Activated gamma-delta T cell treated with Interleukin-2 at 50 U/mL for 16 hours (primary cell): ENCODE data around the gene LIMD2.

Experiments used
- DNase-seq: peaks from one replicate; pipeline ENCODE4 v3.0.0-alpha.2; 2020

LIMD2 gene

GRCh38 chr17:63679214-63679613, 20.7 kb downstream of the LIMD2 start:
- DNase-seq: no peak

GRCh38 chr17:63676584-63676983, 23.3 kb downstream of the LIMD2 start:
- DNase-seq: no peak

DNA sequence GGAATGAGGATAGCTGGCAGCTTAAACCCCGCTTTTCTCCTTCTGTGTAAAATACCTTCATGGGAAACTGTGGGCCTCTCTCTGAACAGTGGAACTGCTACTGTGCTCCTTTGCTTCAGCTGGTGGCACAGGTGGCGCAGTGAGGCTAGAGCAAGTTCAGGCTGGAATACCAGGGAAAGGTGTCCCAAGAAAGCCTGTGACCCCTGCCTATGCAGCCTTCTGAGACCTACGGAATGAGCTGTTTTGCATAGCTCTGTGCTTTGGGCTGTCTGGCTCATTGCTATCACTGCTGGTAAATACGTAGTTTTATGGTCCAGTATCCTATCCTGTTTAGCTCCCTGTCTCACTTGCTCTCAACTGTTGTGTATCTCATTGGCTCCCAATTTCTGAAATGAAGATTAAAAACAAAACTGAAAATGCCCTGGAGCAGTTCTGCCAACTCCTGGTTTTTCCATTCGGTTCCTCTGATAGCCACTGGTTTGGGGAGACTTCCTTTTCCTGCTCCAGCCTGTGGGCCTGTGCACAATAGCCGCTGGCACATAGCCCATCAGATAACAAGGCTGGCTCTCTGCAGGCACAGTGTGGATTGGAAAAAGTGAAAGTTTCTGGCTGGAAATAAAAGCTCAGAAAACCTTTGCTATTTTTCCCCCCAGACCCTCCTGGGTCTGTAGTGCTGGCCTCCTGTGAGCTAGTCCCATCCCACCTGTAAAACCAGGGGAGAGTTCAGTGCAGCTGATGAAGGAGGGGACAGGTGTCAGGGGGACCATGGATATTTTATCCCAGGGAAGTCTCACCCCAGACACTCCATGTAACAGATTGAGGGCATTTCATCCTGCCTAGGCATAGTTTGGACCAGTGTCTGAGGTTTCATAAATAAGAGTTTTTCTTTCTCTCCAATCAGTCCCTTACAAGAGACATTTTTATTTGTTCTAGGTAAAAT, 24.0 kb downstream of the LIMD2 start:
- no peak for DNase-seq

DNA sequence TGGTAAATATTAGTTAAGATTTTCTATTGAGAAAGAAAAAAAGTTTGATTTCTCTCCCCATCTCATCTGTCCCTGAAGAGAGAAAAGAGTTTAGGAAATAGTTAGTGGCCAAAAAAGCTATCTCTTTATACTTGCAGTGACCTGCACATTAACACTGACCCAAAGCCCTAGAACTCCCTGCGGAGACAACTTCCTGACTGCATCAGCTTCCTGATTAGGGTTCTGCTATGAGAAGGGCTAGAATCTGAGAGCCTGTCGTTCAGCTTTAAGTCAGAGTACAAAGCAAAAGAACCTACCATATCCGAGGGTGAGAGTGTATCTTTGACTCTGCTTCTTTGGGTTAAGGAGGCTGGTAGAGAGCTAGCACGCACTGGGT, 24.7 kb downstream of the LIMD2 start:
- no peak for DNase-seq

- DNase-seq: no peak
Observed at GRCh38 chr17:63672856-63673255, 27.1 kb downstream of the LIMD2 start.

DNA sequence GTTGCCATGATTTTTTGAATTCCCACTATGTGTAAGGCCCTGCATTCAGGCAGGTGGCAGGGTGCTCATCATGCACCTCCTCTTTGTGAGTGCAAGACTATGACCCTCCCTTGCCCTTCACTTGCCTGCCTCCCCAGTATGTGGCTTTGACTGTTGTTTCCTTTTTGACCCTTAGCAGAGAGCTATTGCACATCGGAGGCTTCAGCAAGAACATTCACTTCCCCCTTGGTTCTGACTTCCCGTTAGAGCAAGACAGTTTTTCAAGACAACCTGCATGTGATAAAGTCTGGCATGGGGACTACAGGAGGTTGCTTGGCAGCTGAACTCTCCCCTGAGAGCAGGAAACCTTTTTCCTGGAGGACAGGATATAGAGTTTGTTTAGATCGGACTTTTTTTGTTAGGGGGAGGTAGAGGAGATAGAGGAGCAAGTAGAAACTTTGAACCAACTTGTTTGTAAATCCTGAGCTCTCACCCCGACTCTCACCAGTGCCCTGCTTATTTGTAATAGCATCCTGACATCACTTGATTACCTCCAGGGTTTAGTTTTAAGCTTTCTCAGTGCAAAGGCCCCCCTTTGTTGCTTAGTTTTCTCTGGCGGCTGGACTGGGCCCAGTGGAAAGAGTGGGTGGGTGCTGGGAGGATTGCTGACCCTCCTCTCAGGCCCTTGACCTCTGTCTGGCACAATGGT, 34.3 kb downstream of the LIMD2 start:
- DNase-seq: no peak

DNA sequence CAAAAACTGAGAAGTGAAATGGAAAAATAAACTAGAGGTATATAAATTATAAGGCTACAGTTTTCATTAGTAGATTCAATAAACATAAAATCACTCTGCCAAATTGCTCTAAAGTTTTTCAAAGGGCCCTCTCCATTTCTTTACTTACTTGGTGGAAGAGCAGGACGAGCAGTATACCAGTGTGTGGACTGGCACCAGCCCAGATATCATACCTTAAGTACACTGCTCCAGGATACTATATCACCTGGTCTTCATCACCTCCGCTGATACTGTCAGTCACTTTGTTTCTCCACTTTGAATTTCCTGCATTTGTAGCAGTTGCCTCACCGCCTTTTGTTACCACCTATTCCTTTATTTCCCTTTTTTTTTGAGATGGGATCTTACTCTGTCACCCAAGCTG, 40.1 kb downstream of the LIMD2 start:
- DNase-seq: no peak

- DNase-seq: no peak
Observed at GRCh38 chr17:63658366-63658765, 41.6 kb downstream of the LIMD2 start.

- DNase-seq: no peak
Observed at GRCh38 chr17:63657786-63658185, 42.1 kb downstream of the LIMD2 start.

DNA sequence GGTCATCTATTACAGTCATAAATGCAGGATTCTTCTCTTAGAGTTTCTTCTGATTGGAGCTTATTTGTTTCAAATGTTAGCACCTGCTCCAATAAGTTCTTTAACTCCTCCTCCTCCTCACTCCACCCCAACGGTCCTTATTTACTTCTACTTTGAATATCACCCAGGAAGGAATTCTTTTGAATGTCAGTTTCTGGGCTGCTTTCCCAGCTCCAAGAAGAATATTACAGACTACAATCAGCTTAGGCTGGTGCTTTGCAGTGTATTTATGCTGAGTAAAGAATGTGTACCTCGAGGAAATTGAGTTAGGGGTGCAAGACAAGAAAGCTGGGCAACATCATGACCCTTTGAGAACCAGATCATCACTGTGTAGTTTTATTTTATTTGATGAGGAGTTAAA, 46.9 kb downstream of the LIMD2 start:
- DNase-seq: no peak

GRCh38 chr17:63652106-63652505, 47.8 kb downstream of the LIMD2 start:
- DNase-seq: no peak

DNA sequence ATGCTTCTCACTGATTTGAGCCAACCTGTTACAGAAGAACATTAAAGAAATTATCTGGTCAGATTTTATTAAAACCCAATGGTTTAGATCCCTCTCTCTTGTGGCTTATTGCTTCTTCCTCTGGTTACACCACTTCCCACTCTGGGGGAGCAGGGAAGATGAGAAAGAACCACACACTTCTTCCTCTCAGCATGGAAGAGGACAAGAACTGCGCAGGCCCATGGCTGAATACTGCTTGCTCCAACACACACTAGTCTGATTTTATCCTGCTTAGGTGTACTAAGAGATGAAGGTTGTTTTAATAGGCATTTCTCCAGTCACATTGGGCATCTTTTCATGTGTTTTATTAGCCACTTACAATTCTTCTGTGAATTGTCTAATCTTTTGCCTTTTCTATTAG, 50.1 kb downstream of the LIMD2 start:
- no peak for DNase-seq

DNA sequence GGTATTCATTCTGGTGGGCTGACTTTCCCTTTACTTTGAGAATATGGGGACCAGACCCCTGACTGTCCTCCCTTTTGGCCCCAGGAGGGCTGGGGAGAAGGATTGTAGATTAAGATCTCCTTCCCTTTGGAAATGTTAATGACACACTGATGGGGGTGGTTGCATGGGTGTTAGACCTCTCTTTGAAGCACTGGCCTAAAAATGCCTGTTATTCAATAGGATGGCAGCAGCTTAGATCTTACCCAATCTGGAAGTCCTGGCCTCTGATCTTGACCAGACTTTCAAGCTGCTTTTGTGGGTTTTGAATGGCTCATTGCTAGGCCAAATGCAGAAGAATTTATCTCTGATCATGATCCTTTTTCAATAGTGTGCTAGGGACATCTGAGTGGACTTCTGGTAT, 52.0 kb downstream of the LIMD2 start:
- no peak for DNase-seq

GRCh38 chr17:63647065-63647725, 52.7 kb downstream of the LIMD2 start:
- no peak for DNase-seq

- no peak for DNase-seq
Observed at GRCh38 chr17:63646488-63646806, 53.5 kb downstream of the LIMD2 start.
